ENCODE measurements around the gene ACOXL.

ACOXL gene

DNA sequence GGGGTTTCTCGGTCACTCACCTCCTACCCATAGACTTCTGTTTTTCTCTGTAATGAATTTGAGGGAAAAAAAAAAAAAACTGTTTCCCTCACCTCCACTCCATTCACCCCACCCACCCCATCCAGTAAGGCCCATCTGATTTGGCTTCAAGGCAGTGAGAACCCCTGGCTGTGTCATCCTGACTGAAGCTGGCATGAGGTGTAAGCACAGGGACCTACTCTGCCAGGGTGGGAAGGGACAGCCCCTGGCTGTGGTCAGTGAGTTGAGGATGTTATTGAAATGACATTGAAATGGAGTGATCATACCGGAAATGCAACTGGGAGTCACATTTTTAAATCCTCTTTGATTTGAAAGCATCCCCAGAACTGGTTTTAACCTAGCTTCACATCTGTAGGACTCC is 369.2 kb downstream of the ACOXL start:
- DNase-seq, result no peak

GRCh38 chr2:111102216-111102615 is 369.8 kb downstream of the ACOXL start:
- no peak for DNase-seq

GRCh38 chr2:111105926-111106325 is 373.6 kb downstream of the ACOXL start:
- no peak for DNase-seq

DNA sequence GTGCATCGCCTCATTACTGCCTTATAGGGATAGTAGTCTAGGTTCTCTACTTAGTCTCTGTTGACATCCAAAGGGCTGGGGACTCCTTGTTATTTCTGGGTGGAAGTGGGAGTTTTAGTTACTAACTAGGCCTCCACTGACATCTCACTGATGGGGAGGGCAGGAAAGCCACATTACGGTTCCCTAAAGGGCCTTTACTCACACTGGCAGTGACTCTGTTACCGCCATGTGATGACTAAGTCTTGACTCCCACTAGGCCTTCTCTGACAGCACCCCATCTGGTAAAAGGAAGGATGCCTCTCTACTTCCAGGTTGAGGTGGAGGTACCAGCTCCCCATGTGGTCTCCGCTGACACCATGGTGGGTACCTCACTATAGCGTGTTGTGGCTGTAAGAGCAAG is 374.3 kb downstream of the ACOXL start:
- no peak for DNase-seq

- DNase-seq, result no peak
Measured at GRCh38 chr2:111108745-111109271, 376.4 kb downstream of the ACOXL start.

DNA sequence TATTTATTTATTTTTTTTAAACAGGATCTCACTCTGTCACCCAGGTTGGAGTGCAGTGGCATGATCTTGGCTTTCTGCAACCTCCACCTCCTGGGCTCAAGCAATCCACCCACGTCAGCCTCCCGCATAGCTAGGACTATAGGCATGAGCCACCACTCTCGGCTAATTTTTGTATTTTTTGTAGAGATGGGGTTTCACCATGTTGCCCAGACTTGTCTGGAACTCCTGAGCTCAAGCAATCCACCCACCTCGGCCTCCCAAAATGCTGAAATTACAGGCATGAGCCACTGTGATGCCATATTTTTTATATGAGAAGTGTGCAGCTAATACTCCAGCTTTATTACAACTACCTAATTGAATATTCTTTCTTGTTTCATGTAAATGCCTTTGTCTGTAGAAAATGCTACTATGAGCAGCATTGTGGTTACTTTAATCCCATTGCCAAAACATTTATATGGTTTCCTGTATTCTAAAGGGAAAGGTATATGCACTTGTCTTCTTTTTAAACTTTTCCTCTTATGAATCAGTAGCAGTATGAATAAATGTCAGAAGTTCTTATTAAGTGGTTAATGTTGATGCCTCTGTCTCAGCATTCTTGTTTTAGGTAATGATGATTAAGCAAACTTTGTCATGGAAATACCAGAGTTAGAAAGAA is 378.9 kb downstream of the ACOXL start:
- no peak for DNase-seq

- no peak for DNase-seq
Measured at GRCh38 chr2:111113838-111114237, 381.5 kb downstream of the ACOXL start.

- no peak for DNase-seq
Measured at GRCh38 chr2:111116011-111116746, 383.8 kb downstream of the ACOXL start.

GRCh38 chr2:111116843-111117597 is 384.6 kb downstream of the ACOXL start:
- DNase-seq, result peak in 38 of 51 donors; percentile 14 to 81 (median 38)

DNA sequence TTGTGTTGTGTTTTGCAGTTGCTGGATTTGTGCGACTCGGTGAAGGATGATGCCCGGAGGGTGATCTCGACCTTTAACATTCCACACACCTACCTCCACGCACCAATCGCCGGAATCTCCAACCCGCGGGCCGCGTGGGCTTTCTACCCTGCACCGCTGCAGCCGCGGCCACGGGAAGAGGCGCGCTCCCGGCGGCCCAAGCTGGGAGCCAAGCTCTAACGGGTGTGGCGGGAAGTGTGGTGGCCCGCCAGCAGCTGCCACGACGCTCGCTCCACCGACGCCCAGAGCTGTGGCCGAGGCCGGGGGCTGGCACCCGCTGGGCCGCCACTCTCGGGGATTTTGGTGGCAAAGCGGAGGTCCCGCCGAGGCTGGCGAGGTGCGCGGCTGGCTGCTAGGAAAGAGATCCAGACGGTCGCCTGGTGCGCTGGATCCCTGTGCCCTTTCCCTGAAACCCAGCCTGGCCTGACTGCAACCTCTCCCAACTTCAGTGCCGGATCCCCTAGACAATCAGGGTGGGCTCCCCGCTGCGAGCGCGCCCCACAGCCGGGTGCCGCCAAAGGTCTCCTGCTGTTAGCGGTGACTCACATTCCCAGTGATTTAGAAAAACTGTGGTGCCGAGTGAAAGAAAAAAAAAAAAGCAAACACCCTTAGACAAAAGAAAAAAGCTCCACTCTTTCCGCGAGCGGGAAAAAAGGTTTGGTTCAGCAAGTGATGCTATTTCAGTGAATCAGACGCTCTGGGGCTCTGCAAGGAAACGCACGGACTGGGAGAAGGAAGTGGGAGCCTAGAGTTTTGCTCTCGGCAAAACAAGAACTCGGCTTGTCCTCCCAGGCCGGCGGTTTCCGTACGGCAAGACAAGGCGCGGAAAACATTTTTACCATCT is 385.5 kb downstream of the ACOXL start:
- peak in 3 of 51 donors; percentile 13 to 48 (median 20) for DNase-seq

- DNase-seq, result no peak
Measured at GRCh38 chr2:111118481-111118980, 386.2 kb downstream of the ACOXL start.

DNA sequence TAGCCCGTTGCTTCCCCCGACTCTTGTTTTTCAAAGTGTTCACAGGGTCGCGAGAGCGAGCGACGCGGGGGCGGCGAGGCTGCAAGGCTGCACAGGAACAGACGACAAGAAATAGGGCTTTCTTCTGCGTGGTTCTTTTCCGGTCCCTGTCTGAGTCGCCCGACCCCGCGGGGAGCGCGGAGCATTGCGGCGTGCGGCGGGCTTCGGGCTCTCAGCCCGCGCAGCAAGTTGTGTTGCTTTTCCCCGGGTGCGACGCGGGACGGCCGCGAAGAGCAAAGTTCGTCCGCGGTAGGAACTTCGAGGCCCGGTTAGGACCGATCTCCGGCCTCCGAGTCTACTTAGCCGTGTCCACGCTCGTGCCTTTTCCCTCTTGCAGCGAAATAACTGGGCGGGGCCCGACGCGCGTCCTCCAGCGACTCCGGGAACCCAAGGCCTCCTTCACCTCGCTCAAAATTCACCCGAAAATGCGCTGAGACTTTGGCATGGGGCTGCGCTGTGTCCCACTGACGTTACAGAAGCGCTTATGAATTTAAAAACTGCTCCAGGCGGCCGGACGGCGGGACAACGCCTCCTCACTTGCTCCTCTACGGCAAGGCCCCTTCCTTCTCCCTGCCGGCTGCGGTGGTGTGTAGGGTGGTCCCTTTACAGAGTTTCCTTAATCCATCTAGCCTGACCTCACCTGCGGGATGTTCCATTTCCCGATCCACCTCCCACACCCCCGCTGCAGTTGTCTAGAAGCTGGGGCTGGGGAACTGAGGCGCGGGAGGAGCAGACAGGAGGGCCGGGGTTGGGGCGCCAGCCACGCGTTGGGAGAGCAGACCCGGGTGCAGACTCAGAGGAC is 386.8 kb downstream of the ACOXL start:
- DNase-seq, result no peak

GRCh38 chr2:111119822-111120252 is 387.5 kb downstream of the ACOXL start:
- no peak for DNase-seq

GRCh38 chr2:111120253-111121027 is 388.1 kb downstream of the ACOXL start, which contains the start of gene BCL2L11:
BCL2L11 (plus strand) TSS chr2:111120914; CDS start chr2:111123746, 2,832 bp downstream.
- peak in 50 of 51 donors; percentile 22 to 90 (median 71) for DNase-seq

DNA sequence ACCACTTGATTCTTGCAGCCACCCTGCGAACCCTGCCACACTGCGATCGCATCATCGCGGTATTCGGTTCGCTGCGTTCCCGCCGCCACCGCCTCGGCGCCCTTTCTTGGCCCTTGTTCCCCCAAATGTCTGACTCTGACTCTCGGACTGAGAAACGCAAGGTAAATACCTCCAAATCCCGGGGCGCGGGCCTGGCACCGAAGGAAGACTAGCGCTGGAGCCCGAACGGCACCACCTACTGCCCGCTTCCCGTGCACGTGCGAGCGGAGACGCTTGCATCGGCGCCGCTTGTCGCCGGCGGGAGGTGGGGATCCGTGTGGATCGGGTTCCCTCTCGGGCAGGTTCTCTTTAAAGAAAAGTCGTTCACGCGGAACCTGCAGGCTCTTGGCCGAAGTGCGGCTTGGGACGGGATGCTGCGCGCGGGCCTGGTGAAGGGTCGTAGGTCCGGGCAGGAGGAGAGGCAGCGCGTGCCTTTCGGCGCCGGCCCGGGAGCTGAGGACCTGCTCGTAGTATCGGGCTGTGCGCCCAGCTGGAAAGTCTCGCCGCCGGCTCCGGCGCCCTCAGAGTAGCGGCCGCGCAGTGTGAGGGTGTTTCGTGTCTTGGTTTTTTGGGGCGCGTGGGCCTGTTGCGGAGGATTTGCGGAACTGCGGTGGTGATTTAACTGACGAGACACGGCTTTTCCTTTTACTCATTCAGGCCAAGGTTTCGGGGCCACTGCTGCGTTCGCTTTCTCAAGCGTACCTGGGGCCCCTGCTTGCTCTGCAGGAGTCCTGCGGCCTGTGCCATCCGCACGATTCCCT is 388.9 kb downstream of the ACOXL start:
- peak in 9 of 51 donors; percentile 24 to 65 (median 43) for DNase-seq

GRCh38 chr2:111121828-111122630 is 389.7 kb downstream of the ACOXL start:
- DNase-seq, result peak in 50 of 51 donors; percentile 26 to 89 (median 76)
